ENCODE measurements around the gene PSMD5. TPM values are rescaled to one million over a fixed set of nuclear protein-coding genes. Genes with fewer than 3 reads are reported as not detected.

Gene PSMD5
- total RNA-seq, 4 donors from 2014 or later: 30.7 to 57.5 (median 36.2) TPM

DNA sequence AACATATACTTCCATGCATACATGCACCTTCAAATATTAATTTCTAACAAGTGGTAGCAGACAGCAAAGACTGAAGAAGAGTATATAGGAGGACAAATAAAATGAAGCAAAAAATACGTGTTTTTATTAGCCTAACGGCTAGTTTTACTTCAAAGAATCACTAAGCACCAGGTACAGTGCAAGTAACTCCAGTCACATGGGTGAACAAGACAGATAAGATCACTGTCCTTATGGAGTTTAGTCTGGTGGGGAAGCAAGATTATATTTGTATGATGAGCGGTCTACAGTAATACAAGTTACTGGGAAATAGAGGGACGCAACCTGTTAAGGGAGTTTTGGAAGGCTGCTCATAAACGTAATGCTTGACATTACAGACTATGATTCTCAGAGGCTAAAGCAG, 65.5 kb downstream of the PSMD5 start:
- DNase-seq (ENCODE audit: low spot score) (no peak), ATAC-seq (ENCODE audit: low FRiP score) (no peak)
- TF ChIP-seq, protein P1, sequence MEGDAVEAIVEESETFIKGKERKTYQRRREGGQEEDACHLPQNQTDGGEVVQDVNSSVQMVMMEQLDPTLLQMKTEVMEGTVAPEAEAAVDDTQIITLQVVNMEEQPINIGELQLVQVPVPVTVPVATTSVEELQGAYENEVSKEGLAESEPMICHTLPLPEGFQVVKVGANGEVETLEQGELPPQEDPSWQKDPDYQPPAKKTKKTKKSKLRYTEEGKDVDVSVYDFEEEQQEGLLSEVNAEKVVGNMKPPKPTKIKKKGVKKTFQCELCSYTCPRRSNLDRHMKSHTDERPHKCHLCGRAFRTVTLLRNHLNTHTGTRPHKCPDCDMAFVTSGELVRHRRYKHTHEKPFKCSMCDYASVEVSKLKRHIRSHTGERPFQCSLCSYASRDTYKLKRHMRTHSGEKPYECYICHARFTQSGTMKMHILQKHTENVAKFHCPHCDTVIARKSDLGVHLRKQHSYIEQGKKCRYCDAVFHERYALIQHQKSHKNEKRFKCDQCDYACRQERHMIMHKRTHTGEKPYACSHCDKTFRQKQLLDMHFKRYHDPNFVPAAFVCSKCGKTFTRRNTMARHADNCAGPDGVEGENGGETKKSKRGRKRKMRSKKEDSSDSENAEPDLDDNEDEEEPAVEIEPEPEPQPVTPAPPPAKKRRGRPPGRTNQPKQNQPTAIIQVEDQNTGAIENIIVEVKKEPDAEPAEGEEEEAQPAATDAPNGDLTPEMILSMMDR (IDR thresholded peaks at IDR 0.05): no peak

DNA sequence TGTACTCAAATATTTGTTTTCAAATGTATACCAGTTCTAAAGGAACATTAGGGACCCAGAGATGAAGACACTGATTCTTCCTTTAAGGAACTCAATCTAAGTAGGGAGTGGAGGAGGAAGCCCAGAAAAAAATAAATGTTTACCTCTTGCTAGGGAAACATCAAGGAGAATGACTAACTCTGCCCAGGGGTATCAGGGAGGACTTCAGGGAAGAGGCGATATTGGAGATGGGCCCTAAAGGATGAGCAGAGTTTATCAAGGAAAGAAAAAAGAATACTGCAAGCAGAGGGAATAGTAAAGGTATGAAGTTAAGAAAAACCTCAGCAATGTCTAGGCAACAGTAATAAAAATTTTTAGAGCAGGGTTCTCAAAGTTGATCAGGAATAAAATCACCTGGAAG, 65.9 kb downstream of the PSMD5 start:
- no peak for DNase-seq (ENCODE audit: low spot score)
- TF ChIP-seq, protein P1 (IDR thresholded peaks at IDR 0.05): no peak
- ATAC-seq (ENCODE audit: low FRiP score): no peak

DNA sequence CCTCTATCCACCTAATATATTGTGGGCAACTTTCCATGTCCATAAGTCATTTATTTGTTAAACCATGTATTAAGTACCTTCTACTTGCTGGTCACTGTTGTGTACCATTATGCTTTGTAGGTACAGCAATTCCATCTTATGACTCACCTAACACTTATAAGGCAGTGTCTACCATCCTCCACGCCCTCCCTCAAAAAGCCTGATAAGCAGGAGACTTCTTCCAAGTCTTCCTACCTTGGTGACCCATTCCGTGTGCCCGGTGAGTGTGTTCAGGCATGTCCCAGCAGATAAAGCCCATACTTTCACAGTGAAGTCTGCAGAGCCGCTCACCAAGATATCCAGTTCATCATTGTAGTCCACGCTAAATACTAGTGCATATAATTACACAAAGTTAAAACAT, 66.9 kb downstream of the PSMD5 start:
- ATAC-seq (ENCODE audit: low FRiP score) (no peak), DNase-seq (ENCODE audit: low spot score) (no peak)
- TF ChIP-seq, protein P1 (IDR thresholded peaks at IDR 0.05): no peak

DNA sequence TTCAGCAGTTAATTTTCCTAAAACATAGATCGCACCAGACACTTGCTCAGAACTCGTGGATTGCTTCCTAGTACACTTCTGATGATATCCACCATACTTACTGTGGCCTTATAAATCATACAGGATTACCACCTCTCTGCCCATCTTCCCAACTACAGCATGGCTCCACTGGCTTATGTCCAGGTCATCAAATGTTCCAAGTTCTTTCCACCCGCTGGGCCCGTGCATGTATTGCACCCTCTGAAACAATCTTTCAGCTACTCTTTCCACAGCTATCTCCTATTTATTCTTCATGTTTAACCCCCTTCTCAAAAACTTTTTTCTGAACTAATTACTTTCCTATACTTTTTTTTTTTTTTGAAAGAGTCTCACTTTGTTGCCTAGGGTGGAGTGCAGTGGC, 68.0 kb downstream of the PSMD5 start:
- DNase-seq (ENCODE audit: low spot score): no peak
- TF ChIP-seq, protein P1 (IDR thresholded peaks at IDR 0.05): no peak
- no peak for ATAC-seq (ENCODE audit: low FRiP score)

DNA sequence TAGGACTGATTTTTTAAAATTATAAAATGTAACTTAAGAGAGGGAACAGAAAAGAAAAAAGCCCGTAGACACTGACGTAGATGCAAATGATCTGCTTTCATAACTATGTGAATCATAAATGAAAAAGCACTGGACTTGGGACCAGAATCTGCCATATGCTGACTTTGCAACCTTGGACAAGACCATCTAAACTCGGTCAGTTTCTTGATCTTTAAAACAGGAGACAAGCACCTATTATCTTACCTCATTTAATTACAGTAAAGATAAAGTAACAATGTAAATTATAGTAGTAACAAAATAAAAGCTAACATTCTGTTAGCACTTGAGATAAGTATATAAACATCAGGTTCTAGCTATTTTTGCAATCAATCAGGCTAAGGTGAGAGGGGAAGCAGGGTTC, 69.5 kb downstream of the PSMD5 start:
- no peak for ATAC-seq (ENCODE audit: low FRiP score)
- DNase-seq (ENCODE audit: low spot score): no peak

DNA sequence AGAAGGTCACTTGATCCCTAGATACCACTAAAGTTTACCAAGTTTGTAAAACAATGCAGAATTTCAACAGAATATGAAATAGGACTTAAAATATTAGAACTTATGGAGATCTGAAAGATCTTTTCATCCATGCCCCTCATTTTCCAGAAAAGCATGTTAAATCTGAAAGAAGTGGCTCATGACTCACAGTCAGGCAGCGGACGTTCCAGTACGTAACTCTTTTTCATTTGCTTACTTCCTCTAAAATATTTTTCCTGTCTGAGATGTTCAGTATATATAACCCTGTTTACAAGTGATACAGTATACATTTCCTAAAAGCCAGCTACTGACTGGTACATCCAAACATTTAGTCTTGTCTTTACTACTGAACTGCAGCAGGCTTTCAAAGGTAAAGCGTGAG, 71.8 kb downstream of the PSMD5 start:
- ATAC-seq (ENCODE audit: low FRiP score) (no peak), DNase-seq (ENCODE audit: low spot score) (no peak)
- TF ChIP-seq, protein P1 (IDR thresholded peaks at IDR 0.05): no peak

More for the DNA sequence above, 69.5 kb downstream of the PSMD5 start:
- TF ChIP-seq, protein P1 (IDR thresholded peaks at IDR 0.05): no peak

DNA sequence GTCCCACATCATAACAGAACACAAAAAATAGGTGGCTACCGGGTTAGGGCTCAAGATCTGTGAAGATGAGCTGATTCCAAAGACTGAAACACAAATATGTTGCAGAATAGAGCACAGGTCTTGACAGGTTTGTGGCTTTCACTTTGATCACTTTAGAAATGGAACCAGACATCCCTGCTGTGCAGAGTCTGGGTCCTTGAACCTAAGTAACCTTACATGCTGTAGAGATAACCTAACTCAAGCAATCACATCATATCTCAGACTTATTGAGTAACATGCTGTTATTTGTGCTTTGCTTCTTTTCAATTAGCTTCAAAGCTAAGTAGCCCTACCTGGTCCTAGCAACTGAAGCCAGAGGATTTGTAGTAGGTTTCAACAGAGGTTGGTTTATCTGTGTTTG, 73.8 kb downstream of the PSMD5 start:
- TF ChIP-seq, protein P1 (IDR thresholded peaks at IDR 0.05): no peak
- ATAC-seq (ENCODE audit: low FRiP score): no peak
- no peak for DNase-seq (ENCODE audit: low spot score)
